NOMO-1 treated with DMSO at 0.1 percent for 48 hours (cell line): ENCODE results near the gene HBE1.
"Not testable (repeated sequence)": the region's sequence is repeated elsewhere in the genome, so short reads cannot be mapped to it uniquely, and the experiment has no call there.

Source experiments
- DNase-seq: peaks from one replicate; lab custom pipeline; 2025; ENCODE audit not compliant: unreplicated experiment; lab: John Stamatoyannopoulos, UW

Gene HBE1

DNA sequence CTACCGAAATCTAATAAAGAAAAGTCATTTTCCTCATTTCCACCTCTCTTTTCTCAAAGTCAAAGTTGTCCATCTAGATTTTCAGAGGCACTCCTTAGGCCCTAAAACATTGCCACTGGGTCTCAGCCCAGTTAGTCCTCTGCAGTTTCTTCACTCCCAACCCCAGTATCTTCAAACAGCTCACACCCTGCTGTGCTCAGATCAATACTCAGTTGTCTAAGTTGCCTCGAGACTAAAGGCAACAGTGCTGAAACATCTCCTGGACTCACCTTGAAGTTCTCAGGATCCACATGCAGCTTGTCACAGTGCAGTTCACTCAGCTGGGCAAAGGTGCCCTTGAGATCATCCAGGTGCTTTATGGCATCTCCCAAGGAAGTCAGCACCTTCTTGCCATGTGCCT, 15.7 kb downstream of the HBE1 start:
- not testable (repeated sequence) for DNase-seq

- not testable (repeated sequence) for DNase-seq
Observed at GRCh38 chr11:5253440-5253839, 16.3 kb downstream of the HBE1 start.

GRCh38 chr11:5252919-5253265, 16.9 kb downstream of the HBE1 start:
- no peak for DNase-seq

GRCh38 chr11:5252192-5252918, 17.4 kb downstream of the HBE1 start:
- no peak for DNase-seq

GRCh38 chr11:5251746-5252145, 18.0 kb downstream of the HBE1 start:
- no peak for DNase-seq

DNA sequence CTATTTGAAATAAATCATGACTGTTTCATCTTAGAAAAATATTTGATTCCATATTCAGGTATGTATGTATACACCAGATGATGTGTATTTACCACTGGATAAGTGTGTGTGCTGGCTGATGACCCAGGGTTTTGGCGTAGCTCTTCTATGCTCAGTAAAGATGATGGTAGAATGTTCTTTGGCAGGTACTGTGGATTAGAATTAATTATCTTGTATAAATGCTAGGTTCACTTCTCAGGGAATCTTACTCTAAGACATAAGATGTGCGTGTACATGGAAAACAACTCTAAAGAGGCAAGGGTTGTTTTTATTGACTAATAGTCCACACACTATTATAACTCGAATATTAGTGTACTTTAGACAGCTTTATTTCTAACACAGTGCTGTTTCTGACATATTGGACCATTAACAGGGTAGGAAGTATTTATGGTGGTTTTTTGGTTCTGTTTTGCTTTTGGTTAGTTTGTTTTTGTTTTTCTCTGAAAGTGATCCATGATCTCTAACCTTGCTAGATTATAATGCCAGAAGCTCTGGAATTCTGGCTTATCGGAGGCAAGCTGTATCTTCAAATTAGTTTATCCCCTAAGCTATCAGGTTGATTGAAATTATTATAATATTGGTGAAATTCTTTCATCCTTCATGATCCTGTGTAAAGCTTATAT, 19.1 kb downstream of the HBE1 start:
- DNase-seq = no peak

DNA sequence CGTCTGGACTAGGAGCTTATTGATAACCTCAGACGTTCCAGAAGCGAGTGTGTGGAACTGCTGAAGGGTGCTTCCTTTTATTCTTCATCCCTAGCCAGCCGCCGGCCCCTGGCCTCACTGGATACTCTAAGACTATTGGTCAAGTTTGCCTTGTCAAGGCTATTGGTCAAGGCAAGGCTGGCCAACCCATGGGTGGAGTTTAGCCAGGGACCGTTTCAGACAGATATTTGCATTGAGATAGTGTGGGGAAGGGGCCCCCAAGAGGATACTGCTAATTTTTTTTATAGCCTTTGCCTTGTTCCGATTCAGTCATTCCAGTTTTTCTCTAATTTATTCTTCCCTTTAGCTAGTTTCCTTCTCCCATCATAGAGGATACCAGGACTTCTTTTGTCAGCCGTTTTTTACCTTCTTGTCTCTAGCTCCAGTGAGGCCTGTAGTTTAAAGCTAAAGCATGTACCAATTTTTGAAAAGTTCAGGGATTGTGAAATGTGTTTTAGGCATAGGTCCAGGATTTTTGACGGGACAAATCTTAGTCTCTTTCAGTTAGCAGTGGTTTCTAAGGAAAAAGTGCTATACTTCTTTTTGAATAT, 19.8 kb downstream of the HBE1 start, which contains the start of gene HBG1:
TSS of gene HBG1 (minus strand) at position 51 of the 590 bp plus-strand sequence. CDS start 53 bp downstream, outside the sequence.
- not testable (repeated sequence) for DNase-seq

GRCh38 chr11:5248498-5248897, 21.2 kb downstream of the HBE1 start:
- DNase-seq = not testable (repeated sequence)

- no peak for DNase-seq
Observed at GRCh38 chr11:5247472-5248192, 22.1 kb downstream of the HBE1 start.

DNA sequence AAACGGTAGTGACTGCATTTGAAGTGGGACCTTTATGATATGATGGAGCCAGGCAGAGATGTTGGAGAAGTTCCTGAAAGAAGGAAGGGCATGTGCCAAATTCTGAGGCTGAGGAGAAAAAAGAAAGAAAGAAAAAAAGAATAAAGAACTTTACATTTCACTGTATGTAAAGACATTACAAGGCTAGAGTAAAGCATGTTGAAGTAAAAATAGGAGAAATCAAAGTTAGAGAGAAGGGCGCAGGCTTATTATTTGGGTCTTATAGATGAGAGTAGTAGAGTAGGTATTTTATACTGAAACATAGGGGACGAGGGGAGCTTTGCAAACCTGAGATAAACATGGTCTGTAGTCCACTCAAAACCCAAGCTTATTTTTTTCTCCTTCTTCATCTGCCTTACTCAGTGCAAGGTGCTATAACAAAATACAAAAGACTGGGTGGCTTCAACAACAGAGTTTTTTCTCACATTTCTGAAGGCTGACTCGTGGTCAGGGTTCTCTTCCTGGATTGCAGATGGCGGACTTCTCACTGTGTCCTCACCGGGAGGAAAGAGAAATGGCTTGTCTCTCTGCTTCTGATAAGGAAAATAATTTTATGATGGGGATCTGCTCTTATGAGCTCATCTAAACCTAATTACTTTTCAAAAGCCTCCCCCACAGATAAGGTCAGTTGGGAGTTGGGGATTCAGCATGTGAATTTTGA, 22.8 kb downstream of the HBE1 start:
- DNase-seq = no peak

- no peak for DNase-seq
Observed at GRCh38 chr11:5245155-5245554, 24.6 kb downstream of the HBE1 start.

GRCh38 chr11:5243816-5244180, 25.9 kb downstream of the HBE1 start:
- no peak for DNase-seq

DNA sequence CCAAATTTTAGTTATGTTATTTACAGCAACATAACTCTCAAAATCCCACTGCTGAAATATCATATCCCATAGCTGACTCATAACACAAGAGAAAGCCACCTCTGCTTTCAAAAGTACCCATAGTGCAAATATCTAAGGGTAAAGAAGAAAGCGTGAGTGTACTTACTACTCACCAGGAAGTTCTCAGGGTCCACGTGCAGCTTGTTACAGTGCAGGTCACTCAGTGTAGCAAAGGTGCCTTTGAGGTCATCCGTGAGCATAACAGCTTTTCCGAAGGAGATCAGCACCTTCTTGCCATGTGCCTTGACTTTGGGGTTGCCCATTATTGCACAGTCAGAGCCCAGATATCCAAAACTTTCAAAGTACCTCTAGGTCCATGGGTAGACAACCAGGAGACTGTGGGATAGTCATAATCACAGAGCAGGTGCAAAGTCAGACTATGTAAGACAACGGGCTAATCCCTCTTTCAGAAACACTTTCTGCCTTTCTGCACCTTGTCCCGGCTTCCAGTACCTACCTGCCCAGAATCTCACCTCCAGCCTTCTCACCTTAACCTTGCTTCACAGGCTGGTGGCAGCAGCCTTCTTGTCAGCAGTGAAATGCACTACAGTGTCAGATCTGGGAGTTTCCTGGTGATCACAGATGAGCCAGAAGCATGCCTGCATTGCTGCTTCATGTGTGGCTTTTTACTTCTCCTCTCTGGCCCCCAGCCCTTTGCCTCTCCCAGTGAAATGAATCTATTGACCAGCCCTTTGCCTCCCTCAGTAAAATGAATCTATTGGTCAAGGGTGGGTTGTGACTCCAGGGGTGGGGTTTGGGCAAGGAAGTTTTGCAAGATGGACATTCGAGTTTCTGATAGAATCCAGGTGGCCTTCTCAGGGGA, 26.6 kb downstream of the HBE1 start:
- DNase-seq = no peak

- DNase-seq = no peak
Observed at GRCh38 chr11:5242208-5242607, 27.5 kb downstream of the HBE1 start.

DNA sequence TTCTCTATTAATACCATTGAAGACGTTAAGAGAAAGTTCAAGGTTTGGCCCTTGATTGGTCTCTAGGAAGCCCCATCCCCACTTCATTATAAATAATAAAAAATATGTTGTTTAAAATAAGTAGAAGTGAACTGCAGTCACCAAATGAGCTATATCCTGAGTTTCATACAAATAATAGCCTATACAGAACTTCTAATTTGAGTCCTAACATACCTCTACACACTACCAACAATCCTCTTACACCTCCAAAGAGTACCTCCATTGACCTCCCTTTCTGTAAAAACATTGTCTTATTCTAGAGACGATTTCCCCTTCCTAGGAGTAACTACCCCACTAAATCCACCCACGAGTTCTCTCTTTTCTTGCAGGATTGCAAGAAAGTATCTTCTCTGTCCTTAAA, 28.3 kb downstream of the HBE1 start:
- no peak for DNase-seq

DNA sequence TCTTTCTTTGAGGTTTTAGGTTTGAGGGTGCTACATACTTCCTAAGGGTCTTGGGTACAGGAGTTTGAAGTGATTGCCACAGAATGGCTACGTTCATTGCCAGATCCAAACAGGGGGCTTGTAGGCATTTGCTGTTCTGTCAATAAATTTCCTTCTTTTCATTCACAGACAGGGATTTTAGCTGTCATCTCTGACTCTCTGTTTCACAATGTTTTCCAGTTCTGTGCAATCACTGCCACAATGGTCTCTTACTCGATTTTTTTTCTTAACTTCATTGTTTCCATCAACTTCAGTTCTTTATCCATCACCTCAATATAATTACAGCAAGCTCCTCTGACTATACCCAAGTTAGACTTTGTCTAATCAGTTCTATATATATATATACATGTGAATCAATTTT, 29.3 kb downstream of the HBE1 start:
- no peak for DNase-seq

- DNase-seq = no peak
Observed at GRCh38 chr11:5240056-5240455, 29.7 kb downstream of the HBE1 start.

- no peak for DNase-seq
Observed at GRCh38 chr11:5239046-5239445, 30.7 kb downstream of the HBE1 start.

GRCh38 chr11:5238486-5238885, 31.3 kb downstream of the HBE1 start:
- DNase-seq = no peak

DNA sequence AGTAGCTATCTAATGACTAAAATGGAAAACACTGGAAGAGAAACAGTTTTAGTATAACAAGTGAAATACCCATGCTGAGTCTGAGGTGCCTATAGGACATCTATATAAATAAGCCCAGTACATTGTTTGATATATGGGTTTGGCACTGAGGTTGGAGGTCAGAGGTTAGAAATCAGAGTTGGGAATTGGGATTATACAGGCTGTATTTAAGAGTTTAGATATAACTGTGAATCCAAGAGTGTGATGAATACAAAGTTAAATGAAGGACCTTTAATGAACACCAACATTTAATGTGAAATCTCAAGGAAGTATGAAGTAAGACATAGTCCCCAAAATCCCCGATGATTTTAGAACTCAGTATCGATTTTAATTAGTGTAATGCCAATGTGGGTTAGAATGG, 32.3 kb downstream of the HBE1 start:
- no peak for DNase-seq
